Measurements from ENCODE around the gene FAAP100.

- no peak for TF ChIP-seq CTCF (IDR thresholded peaks at IDR 0.05; ENCODE audit: low read depth, low read length)
- no peak for TF ChIP-seq POLR2A (IDR thresholded peaks at IDR 0.05; ENCODE audit: extremely low read depth, insufficient read length)
- no peak for TF ChIP-seq MAX (IDR thresholded peaks at IDR 0.05; ENCODE audit: low read depth, low read length)
- no peak for TF ChIP-seq MYC (IDR thresholded peaks at IDR 0.05; ENCODE audit: low read depth, low read length)
Measured at GRCh38 chr17:81532490-81533287, 19.5 kb downstream of the FAAP100 start.

Measured in NB4 (cell line).